HG03095 (cell line): ENCODE measurements around the gene PRR5.

Experiments
- ATAC-seq: cut with Tn5 transposase; IDR thresholded peaks from one replicate; pipeline ENCODE4 v1.9.1; 2021; ENCODE audit warnings: moderate library complexity; ENCODE audit not compliant: unreplicated experiment

Gene PRR5

GRCh38 chr22:44714703-44715350 is 12.8 kb downstream of the PRR5 start:
- ATAC-seq = no peak

- ATAC-seq = no peak
Observed at GRCh38 chr22:44718418-44718817, 16.4 kb downstream of the PRR5 start.

DNA sequence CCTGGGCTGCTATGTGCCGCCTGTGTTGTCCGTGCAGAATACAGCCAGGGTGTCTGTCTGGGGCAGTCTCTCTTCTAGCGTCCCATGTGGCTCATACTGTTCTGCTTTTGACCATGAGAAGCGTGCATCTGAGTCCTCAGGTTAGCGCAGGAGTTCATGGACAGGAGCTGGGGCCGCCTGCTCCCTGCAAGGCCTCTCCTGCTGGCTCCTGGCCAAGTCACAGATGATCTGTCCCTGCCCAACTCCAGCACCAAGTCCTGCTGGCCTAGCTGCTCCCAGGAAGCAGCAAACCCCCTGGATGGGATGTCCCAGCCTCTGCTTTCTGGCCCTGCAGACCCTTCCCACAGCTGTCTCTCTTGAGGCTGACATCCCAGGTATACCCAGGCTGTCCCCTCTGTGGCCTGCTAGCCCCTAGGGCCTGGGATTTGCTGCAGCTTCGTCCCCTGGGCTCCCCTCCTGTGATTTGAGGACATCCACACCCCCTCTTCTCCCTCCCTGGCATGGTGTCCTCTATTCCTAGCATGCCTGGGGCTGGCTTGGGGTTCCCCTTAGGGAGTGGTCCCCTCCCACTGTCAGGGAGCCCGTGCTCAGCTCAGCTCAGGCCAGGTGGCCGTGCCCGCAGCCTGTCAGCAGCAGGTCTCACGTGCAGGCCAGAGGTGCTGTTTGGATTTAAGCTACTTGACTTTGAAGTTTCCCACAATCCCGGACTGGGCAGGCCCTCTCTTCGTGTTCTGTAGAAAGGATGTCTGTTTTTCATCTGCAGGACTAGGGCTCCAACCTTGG is 17.8 kb downstream of the PRR5 start:
- ATAC-seq = no peak

DNA sequence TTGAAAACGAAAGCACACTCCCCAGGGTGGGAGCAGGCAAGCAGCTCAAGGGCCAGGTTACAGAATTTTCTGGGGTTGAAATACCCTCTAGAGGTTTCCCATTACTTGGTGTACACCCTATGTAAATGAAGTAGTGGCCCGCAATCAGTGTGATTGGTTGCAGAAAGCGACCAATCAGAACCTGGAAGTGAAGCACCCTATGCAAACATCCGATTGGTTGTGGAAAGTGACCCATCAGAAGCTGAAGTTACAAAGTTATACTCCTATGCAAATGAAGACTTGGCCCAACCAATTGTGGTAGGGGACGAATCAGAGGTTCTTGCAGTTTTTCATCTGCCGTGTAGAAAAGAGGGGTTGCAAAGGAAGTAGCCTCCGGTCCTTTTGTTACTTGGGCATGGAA is 19.2 kb downstream of the PRR5 start:
- ATAC-seq = no peak

DNA sequence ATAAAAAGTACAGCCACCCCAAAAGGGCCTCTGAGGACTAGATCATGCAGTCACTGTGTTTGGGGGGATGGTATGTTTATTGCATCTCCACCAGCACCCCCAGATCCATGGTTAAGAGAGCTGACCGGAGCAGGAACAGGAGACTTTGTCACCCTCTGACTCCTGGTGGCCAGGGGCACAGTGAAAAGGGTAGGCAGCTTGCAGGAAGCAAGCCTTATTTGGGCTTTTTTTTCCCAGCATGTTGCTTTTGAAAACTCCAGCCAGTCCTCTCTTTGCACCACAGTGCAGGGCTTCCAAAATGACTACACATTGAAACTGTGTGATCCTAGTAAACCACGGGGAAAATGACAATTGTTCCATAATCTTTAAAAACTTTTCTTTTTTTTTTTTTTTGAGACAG is 20.6 kb downstream of the PRR5 start:
- no peak for ATAC-seq

DNA sequence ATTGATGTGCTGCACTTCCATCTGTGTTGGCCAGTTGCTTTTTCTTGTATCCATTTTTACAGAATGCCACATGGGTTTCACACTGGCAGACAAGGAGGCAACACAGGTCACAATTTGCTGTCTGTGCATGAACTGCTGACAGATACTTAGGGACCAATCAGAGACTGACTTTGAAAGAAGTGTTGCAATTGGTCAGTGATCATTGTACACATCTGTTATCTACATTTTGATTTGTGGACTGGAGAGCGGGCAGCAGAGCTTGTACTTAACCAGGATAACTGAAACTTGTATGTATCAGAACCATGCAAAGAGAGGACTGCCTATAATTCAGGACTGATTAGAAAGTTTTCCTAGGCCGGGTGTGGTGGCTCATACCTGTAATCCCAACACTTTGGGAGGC is 21.8 kb downstream of the PRR5 start:
- no peak for ATAC-seq

DNA sequence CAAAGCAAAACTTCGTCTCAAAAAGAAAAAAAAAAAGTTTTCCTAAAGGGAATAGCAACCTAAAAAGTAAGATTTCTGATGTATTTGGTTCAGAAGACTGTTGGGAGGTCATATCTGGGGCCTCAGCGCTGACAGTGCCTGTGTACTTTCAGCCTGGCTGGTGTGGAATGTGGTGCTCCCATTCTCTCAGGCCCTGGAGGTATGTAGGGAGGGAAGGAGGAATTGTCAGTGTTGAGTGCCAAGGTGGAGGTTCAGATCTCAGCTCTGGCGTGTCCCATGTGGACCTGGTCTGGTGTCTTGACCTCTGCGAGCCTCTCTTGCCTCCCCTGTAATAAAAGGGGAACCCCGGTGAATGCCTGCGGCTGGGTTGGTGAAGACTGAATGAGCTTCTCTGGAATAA is 22.4 kb downstream of the PRR5 start:
- no peak for ATAC-seq

GRCh38 chr22:44724859-44725258 is 22.9 kb downstream of the PRR5 start:
- no peak for ATAC-seq

- ATAC-seq = no peak
Observed at GRCh38 chr22:44726439-44726838, 24.4 kb downstream of the PRR5 start.

GRCh38 chr22:44727148-44727547 is 25.1 kb downstream of the PRR5 start:
- ATAC-seq = no peak

DNA sequence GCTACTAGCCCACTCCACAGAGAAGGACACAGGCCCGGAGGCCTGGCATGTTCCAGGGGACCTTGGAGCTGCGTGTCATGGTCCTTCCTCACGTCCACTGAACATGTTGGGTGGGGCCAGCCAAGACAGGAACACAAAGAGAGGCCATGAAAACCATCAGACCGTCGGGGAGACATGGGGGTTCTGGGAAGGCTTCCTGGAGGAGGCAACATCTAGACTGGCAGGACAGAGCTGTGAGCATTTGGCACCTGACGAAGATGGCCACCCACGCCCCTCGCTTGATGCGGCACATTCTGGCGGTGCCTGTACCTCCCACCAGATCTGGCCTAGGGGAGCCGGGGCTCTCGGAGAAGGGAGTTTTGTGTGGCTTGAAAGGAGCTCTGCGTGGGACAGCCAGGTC is 25.7 kb downstream of the PRR5 start:
- no peak for ATAC-seq

GRCh38 chr22:44728761-44729324 is 26.8 kb downstream of the PRR5 start:
- ATAC-seq = no peak

GRCh38 chr22:44729391-44730021 is 27.5 kb downstream of the PRR5 start:
- ATAC-seq = no peak

GRCh38 chr22:44730022-44730393 is 28.0 kb downstream of the PRR5 start:
- no peak for ATAC-seq

DNA sequence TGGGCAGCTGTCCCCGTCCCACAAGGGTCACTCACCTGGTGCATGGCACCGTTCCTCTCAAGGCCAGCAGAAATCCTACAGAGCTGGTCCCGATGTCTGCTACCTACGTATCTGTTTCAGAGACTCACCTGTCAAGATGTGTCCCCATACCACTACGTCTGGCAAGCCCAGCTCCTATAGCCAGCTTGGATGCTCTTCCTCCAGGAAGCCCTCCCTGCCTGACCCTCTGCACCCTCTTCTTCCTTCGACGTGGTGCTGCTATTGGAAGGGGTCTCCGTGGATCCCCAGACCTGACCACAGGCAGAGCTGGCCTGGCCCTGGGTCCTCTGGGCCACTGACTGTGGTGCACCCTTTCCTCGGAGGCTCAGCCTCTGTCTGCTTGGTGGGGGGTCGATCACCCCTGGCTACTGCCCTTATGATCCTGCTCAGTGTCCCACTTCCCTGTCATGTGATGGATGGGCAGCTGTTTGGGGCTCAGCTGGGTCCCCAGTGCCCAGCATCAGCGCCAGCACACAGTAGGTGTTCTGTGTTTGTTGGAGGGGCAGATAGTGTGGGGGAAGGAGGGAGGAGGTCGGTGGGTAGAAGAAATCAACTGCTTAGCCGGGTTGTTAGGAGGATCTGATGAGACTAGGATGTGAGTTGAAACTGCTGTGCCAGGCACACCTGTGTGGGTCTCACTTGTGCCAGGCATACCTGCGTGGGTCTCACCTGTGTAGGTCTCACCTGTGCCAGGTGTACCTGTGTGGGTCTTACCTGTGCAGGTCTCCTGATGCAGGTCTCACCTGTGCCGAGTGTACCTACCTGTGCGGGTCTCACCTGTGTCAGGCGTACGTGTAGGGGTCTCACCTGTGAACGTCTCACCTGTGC is 28.7 kb downstream of the PRR5 start:
- ATAC-seq = no peak

DNA sequence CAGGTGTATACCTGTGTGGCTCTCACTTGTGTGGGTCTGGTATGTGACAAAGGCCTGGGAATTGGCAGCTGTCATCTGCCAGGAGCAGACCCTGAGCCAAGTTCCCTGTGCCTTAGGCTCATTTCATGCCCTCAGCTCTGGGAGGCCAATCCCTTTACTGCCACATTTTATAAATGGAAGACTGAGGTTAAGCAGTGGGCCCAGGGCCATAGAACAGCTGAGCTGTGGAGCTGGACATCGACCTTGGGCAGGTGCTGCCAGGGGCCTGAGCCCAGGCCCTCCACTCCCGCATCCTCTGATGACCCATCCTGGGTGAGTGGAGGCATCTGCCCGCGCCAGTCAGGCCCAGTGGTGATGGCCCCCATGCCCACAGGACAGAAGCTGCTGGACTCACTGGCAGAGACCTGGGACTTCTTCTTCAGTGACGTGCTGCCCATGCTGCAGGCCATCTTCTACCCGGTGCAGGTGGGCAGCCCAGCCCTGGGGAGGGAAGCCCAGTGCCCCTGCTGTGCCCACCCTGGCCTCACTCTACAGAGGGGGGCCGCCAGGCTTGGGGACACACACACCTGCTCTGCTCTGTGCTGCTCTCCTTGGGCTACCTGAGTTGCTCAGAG is 29.5 kb downstream of the PRR5 start:
- ATAC-seq = no peak

- no peak for ATAC-seq
Observed at GRCh38 chr22:44732017-44732561, 30.1 kb downstream of the PRR5 start.

GRCh38 chr22:44732661-44733060 is 30.7 kb downstream of the PRR5 start:
- ATAC-seq = no peak

DNA sequence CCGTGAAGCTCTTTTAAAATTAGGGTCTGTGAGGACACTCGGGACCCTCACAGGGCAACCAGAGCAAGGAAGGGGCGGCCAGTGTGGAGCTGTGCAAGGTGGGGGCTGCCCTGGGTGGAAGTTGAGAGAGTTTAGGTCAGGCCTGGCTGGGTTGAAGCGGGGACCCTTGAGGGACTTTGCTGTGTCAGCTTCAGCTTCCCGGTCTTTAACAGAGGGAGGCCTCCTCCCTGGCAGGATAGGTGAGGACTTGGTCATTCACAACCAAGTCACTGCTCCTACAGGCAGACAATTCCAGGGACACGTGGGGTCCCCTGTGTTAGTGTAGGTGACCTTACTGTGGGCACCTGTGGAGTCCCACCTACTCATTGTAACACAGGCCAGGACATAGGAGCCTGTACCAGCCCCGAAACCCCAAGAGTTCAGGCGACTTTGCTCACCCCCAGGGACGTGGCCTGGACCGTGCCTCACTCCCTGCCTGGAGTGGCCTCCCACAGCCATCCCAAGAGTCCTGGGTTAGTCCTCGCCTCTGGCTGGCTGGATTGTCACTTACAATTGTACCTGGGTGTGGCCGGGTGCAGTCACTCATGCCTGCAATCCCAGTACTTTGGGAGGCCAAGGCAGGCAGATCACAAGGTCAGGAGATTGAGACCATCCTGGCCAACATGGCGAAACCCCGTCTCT is 31.6 kb downstream of the PRR5 start:
- no peak for ATAC-seq

DNA sequence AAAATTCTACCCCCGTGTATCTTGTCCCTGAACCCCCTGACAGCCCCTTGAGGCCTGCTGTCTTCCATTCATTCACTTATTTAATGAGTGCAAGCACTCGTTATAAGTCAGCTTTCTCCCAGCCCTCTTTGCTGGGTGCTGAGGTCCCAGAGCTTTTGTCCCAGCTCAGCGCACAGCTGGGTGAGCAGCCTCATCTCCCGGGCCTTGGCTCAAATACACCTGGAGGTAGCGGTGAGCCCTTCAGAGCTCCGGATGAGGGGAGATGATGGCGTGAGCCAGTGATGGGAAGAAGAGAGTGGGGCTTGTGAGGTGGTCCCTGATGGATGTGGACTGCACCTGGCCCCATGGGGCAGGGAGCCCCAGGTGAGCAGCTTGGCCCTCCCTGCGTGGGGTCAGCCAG is 32.3 kb downstream of the PRR5 start:
- no peak for ATAC-seq
